ENCODE results near the gene DEPP1. TPM values are rescaled to one million over a fixed set of nuclear protein-coding genes. Genes with fewer than 3 reads are reported as not detected.

The DEPP1 gene
- total RNA-seq, 6 experiments from 2014 or later, result 5.3 to 94.6 (median 71.5) TPM

GRCh38 chr10:44952779-44953231, 25.8 kb downstream of the DEPP1 start:
- WGBS (ENCODE audit: insufficient coverage, low coverage, low lambda C conversion rate, missing lambda C conversion rate), result 82% methylated on average over 2 of the region's 2 CpGs
- intact Hi-C loops (cut with DNase I), result no loop called here
- Histone ChIP-seq H3K27me3 (no peaks in the 10 kb centered on the region), H3K4me1 (peaks cover 0 to 8% (median 0%) of the 10 kb centered on the region in 4 donors), H3K9me3 (no peaks in the 10 kb centered on the region), H3K4me3 (no peak overlapping the region), H3K36me3 (peaks cover 0 to 4% (median 0%) of the 10 kb centered on the region in 4 donors), H3K27ac (no peak overlapping the region)
- no peak for DNase-seq
- ATAC-seq, result no peak
- no peak for TF ChIP-seq CTCF (IDR thresholded peaks at IDR 0.05)
- TF ChIP-seq POLR2A (IDR thresholded peaks at IDR 0.05), result no peak

- H3K36me3 ChIP-seq, result peaks cover 0 to 4% (median 0%) of the 10 kb centered on the region in 4 donors
- peaks cover 0 to 15% (median 0%) of the 10 kb centered on the region in 4 donors for H3K4me1 ChIP-seq
- H3K27ac ChIP-seq, result no peak overlapping the region
- H3K4me3 ChIP-seq, result no peak overlapping the region
- H3K9me3 ChIP-seq, result no peaks in the 10 kb centered on the region
- no peaks in the 10 kb centered on the region for H3K27me3 ChIP-seq
- 94% methylated on average over 7 of the region's 7 CpGs for WGBS (ENCODE audit: insufficient coverage, low coverage, low lambda C conversion rate, missing lambda C conversion rate)
- intact Hi-C loops (cut with DNase I), result no loop called here
- ATAC-seq, result no peak
- DNase-seq, result no peak
- no peak for TF ChIP-seq CTCF (IDR thresholded peaks at IDR 0.05)
- no peak for TF ChIP-seq POLR2A (IDR thresholded peaks at IDR 0.05)
Observed at GRCh38 chr10:44951576-44952226, 26.9 kb downstream of the DEPP1 start.

GRCh38 chr10:44950326-44951225, 28.0 kb downstream of the DEPP1 start:
- no peak for TF ChIP-seq CTCF (IDR thresholded peaks at IDR 0.05)
- TF ChIP-seq POLR2A (IDR thresholded peaks at IDR 0.05), result no peak
- Histone ChIP-seq H3K4me1 (peaks cover 0 to 14% (median 0%) of the 10 kb centered on the region in 4 donors), H3K36me3 (peaks cover 0 to 4% (median 0%) of the 10 kb centered on the region in 4 donors), H3K9me3 (no peaks in the 10 kb centered on the region), H3K27me3 (no peaks in the 10 kb centered on the region), H3K4me3 (no peak overlapping the region), H3K27ac (no peak overlapping the region)
- DNase-seq, result no peak
- peak in 1 of 4 donors; percentile 14 for ATAC-seq
- intact Hi-C loops (cut with DNase I), result no loop called here
- WGBS (ENCODE audit: insufficient coverage, low coverage, low lambda C conversion rate, missing lambda C conversion rate), result 89% methylated on average over 9 of the region's 10 CpGs

GRCh38 chr10:44949915-44950314, 28.7 kb downstream of the DEPP1 start:
- no peaks in the 10 kb centered on the region for H3K27me3 ChIP-seq
- peaks cover 0 to 4% (median 0%) of the 10 kb centered on the region in 4 donors for H3K36me3 ChIP-seq
- no peak overlapping the region for H3K4me3 ChIP-seq
- H3K4me1 ChIP-seq, result peaks cover 0 to 14% (median 0%) of the 10 kb centered on the region in 4 donors
- WGBS (ENCODE audit: insufficient coverage, low coverage, low lambda C conversion rate, missing lambda C conversion rate), result 80% methylated on average over 1 of the region's 3 CpGs
- H3K27ac ChIP-seq, result no peak overlapping the region
- ATAC-seq (peak in 2 of 4 donors; percentile 18 to 60), DNase-seq (no peak)
- TF ChIP-seq CTCF (IDR thresholded peaks at IDR 0.05) (no peak), POLR2A (IDR thresholded peaks at IDR 0.05) (no peak)
- no peaks in the 10 kb centered on the region for H3K9me3 ChIP-seq
- intact Hi-C loops (cut with DNase I), result no loop called here
